ENCODE measurements around the gene STMP1. TPM values are rescaled to one million over a fixed set of nuclear protein-coding genes. Genes with fewer than 3 reads are reported as not detected.

Gene STMP1
- total and polyA plus RNA-seq, 2 of the 13 experiments (the other 11 are each of a cell fraction or from before 2014, with no cell fraction given) = 7.2 to 16.2 TPM

- no peak for TF ChIP-seq NFATC3 (CRISPR knock-in tag; IDR thresholded peaks at IDR 0.05)
- TF ChIP-seq ZNF607 (CRISPR knock-in tag; IDR thresholded peaks at IDR 0.05; ENCODE audit: borderline replicate concordance) = no peak
- TF ChIP-seq HNF4G (IDR thresholded peaks at IDR 0.05; ENCODE audit: borderline replicate concordance, low read depth, low read length) = no peak
- no peak for TF ChIP-seq HNF4G (CRISPR knock-in tag; IDR thresholded peaks at IDR 0.05; ENCODE audit: borderline replicate concordance, low read depth)
- no peak for TF ChIP-seq ZNF496 (CRISPR knock-in tag; IDR thresholded peaks at IDR 0.05; ENCODE audit: insufficient replicate concordance)
- TF ChIP-seq NFAT5 (CRISPR knock-in tag; IDR thresholded peaks at IDR 0.05) = peak; percentile 88
- no peak for TF ChIP-seq CHD2 (IDR thresholded peaks at IDR 0.05; ENCODE audit: low read depth, low read length)
- TF ChIP-seq ZNF770 (CRISPR knock-in tag; IDR thresholded peaks at IDR 0.05) = peak; percentile 68; the same call in 1 of the 2 replicates
- TF ChIP-seq TAF15 (IDR thresholded peaks at IDR 0.05; ENCODE audit: low read depth, low read length, poor library complexity, severe bottlenecking) = no peak
- TF ChIP-seq ZNF138 (CRISPR knock-in tag; IDR thresholded peaks at IDR 0.05; ENCODE audit: low read depth) = no peak
- peak; percentile 72; the same call in 1 of the 2 replicates for TF ChIP-seq ZNF749 (CRISPR knock-in tag; IDR thresholded peaks at IDR 0.05; ENCODE audit: borderline replicate concordance)
- peak; percentile 91 for TF ChIP-seq KDM5B (CRISPR knock-in tag; IDR thresholded peaks at IDR 0.05; ENCODE audit: borderline replicate concordance)
- peak; percentile 93; the same call in 1 of the 2 replicates for TF ChIP-seq ZNF230 (CRISPR knock-in tag; IDR thresholded peaks at IDR 0.05)
- peak; percentile 95 for TF ChIP-seq YEATS4 (CRISPR knock-in tag; IDR thresholded peaks at IDR 0.05; ENCODE audit: borderline replicate concordance)
- TF ChIP-seq KDM6A (CRISPR knock-in tag; IDR thresholded peaks at IDR 0.05; ENCODE audit: low read depth) = no peak
- peak; percentile 100 for TF ChIP-seq GABPB1 (CRISPR knock-in tag; IDR thresholded peaks at IDR 0.05)
- no peak for TF ChIP-seq POLR2AphosphoS2 (IDR thresholded peaks at IDR 0.05; ENCODE audit: low read depth, low read length)
- no peak for TF ChIP-seq JARID2 (CRISPR knock-in tag; IDR thresholded peaks at IDR 0.05; ENCODE audit: insufficient replicate concordance)
- TF ChIP-seq SP5 (CRISPR knock-in tag; IDR thresholded peaks at IDR 0.05; ENCODE audit: borderline replicate concordance, low read depth) = peak; percentile 85
- TF ChIP-seq CEBPB (IDR thresholded peaks at IDR 0.05; ENCODE audit: borderline replicate concordance, low read depth, low read length) = peak; percentile 82
These were observed at the start of gene STMP1 (continued) for GRCh38 chr7:135662373-135663114.

Data from HepG2 (cell line).